HG03045 (cell line): ENCODE data around the gene HOXA1.

Experiments used
- ATAC-seq: cut with Tn5 transposase; IDR thresholded peaks from one replicate; pipeline ENCODE4 v1.9.1; 2021; ENCODE audit warnings: mild to moderate bottlenecking, moderate library complexity; ENCODE audit not compliant: unreplicated experiment

HOXA1 gene

GRCh38 chr7:27132214-27132613, 36.4 kb upstream of the HOXA1 start:
- no peak for ATAC-seq

- ATAC-seq: no peak
Observed at GRCh38 chr7:27131390-27131819, 35.6 kb upstream of the HOXA1 start.

- ATAC-seq: no peak
Observed at GRCh38 chr7:27130540-27131389, 35.0 kb upstream of the HOXA1 start, which contains the start of gene HOXA4. Gene HOXA4 (minus strand): TSS chr7:27130757. CDS start chr7:27130733, 24 bp downstream.

GRCh38 chr7:27129729-27130539, 34.1 kb upstream of the HOXA1 start:
- ATAC-seq: no peak

GRCh38 chr7:27128776-27129728, 33.3 kb upstream of the HOXA1 start:
- no peak for ATAC-seq

- no peak for ATAC-seq
Observed at GRCh38 chr7:27128034-27128433, 32.2 kb upstream of the HOXA1 start.

- ATAC-seq: no peak
Observed at GRCh38 chr7:27126596-27127327, 31.0 kb upstream of the HOXA1 start.

- ATAC-seq: no peak
Observed at GRCh38 chr7:27125986-27126394, 30.2 kb upstream of the HOXA1 start.

GRCh38 chr7:27124902-27125689, 29.3 kb upstream of the HOXA1 start:
- no peak for ATAC-seq

- no peak for ATAC-seq
Observed at GRCh38 chr7:27124096-27124901, 28.5 kb upstream of the HOXA1 start.

- ATAC-seq: no peak
Observed at GRCh38 chr7:27123477-27124053, 27.8 kb upstream of the HOXA1 start.

- ATAC-seq: no peak
Observed at GRCh38 chr7:27123007-27123476, 27.2 kb upstream of the HOXA1 start.

- ATAC-seq: no peak
Observed at GRCh38 chr7:27122077-27122910, 26.5 kb upstream of the HOXA1 start.

GRCh38 chr7:27121684-27122076, 25.9 kb upstream of the HOXA1 start:
- no peak for ATAC-seq

- ATAC-seq: no peak
Observed at GRCh38 chr7:27119412-27119911, 23.7 kb upstream of the HOXA1 start.

GRCh38 chr7:27118580-27118979, 22.8 kb upstream of the HOXA1 start:
- no peak for ATAC-seq
